NCI-H1436 treated with DMSO at 0.1 percent for 48 hours (cell line): ENCODE results near the gene PJA2.
A peak's percentile ranks its signal among the peaks of the same experiment; 100 is the strongest.
"Not testable (repeated sequence)": the region's sequence is repeated elsewhere in the genome, so short reads cannot be mapped to it uniquely, and the experiment has no call there.

ENCODE experiments used
- DNase-seq: peaks from one replicate; lab custom pipeline; 2025; lab: John Stamatoyannopoulos, UW

PJA2 gene

GRCh38 chr5:109409844-109410388 lies at the start of gene PJA2:
Gene PJA2 (minus strand): TSS chr5:109409974. CDS start chr5:109383433, 26,541 bp downstream.
- DNase-seq = peak; percentile 98

GRCh38 chr5:109455598-109456096 lies 45.9 kb upstream of the PJA2 start:
- no peak for DNase-seq

GRCh38 chr5:109454731-109455505 lies 45.1 kb upstream of the PJA2 start:
- no peak for DNase-seq

GRCh38 chr5:109453251-109453650 lies 43.5 kb upstream of the PJA2 start:
- DNase-seq = no peak

- DNase-seq = no peak
Measured at GRCh38 chr5:109452661-109453060, 42.9 kb upstream of the PJA2 start.

GRCh38 chr5:109451146-109451545 lies 41.4 kb upstream of the PJA2 start:
- no peak for DNase-seq

- DNase-seq = no peak
Measured at GRCh38 chr5:109450129-109450877, 40.5 kb upstream of the PJA2 start.

- no peak for DNase-seq
Measured at GRCh38 chr5:109448838-109449237, 39.1 kb upstream of the PJA2 start.

GRCh38 chr5:109439590-109439989 lies 29.8 kb upstream of the PJA2 start:
- no peak for DNase-seq

- DNase-seq = no peak
Measured at GRCh38 chr5:109426075-109426474, 16.3 kb upstream of the PJA2 start.

- not testable (repeated sequence) for DNase-seq
Measured at GRCh38 chr5:109425521-109425920, 15.7 kb upstream of the PJA2 start.

GRCh38 chr5:109421956-109422355 lies 12.2 kb upstream of the PJA2 start:
- no peak for DNase-seq

- DNase-seq = no peak
Measured at GRCh38 chr5:109418712-109419352, 9.1 kb upstream of the PJA2 start.

- no peak for DNase-seq
Measured at GRCh38 chr5:109416882-109417281, 7.1 kb upstream of the PJA2 start.

- DNase-seq = not testable (repeated sequence)
Measured at GRCh38 chr5:109413921-109414461, 4.2 kb upstream of the PJA2 start.

- no peak for DNase-seq
Measured at GRCh38 chr5:109413458-109413857, 3.7 kb upstream of the PJA2 start.

GRCh38 chr5:109412981-109413402 lies 3.2 kb upstream of the PJA2 start:
- DNase-seq = no peak

GRCh38 chr5:109411627-109412026 lies 1.9 kb upstream of the PJA2 start:
- DNase-seq = no peak

GRCh38 chr5:109411149-109411514 lies 1.4 kb upstream of the PJA2 start:
- no peak for DNase-seq

GRCh38 chr5:109410389-109411148 lies 795 bp upstream of the PJA2 start:
- no peak for DNase-seq
